LNCAP (cell line): ENCODE results near the gene MRPL14.

Source experiments
- CTCF ChIP-seq: fragments of 450-650 bp; IDR thresholded peaks from 2 replicates; pipeline ENCODE4 v1.5.1; 2017; ENCODE audit warnings: mild to moderate bottlenecking

MRPL14 gene

GRCh38 chr6:44084231-44085014, 42.8 kb downstream of the MRPL14 start:
- no peak for TF ChIP-seq CTCF

GRCh38 chr6:44082872-44083321, 44.4 kb downstream of the MRPL14 start:
- TF ChIP-seq CTCF, result no peak

GRCh38 chr6:44081753-44082152, 45.5 kb downstream of the MRPL14 start:
- TF ChIP-seq CTCF, result no peak

- TF ChIP-seq CTCF, result no peak
These were observed 46.4 kb downstream of the MRPL14 start for GRCh38 chr6:44080561-44081521.

GRCh38 chr6:44079672-44080071, 47.6 kb downstream of the MRPL14 start:
- no peak for TF ChIP-seq CTCF

GRCh38 chr6:44078827-44079671, 48.2 kb downstream of the MRPL14 start:
- peak; percentile 83 for TF ChIP-seq CTCF
